Lower lobe of right lung (tissue), 2 donors: ENCODE results near the gene CCND1. TPM values are rescaled to one million over a fixed set of nuclear protein-coding genes. Genes with fewer than 3 reads are reported as not detected.

Experiments used
- ATAC-seq, 2 donors: fragments of 200-7000 bp; cut with Tn5 transposase; one replicate each; pipeline ENCODE4 v1.9.1; 2020 to 2022; ENCODE audit warnings: mild to moderate bottlenecking in 2 of 2, moderate library complexity in 2 of 2
- DNase-seq: peaks from one replicate; pipeline ENCODE4 v3.0.0-alpha.2; 2020
- H3K27ac ChIP-seq: fragments of 200-600 bp; one replicate; pipeline ENCODE4 v1.8.0; 2022
- H3K27me3 ChIP-seq: fragments of 200-600 bp; one replicate; pipeline ENCODE4 v1.8.0; 2022; ENCODE audit warnings: low read depth
- H3K36me3 ChIP-seq: fragments of 200-600 bp; one replicate; pipeline ENCODE4 v1.8.0; 2022; ENCODE audit warnings: mild to moderate bottlenecking
- H3K4me1 ChIP-seq: fragments of 200-600 bp; one replicate; pipeline ENCODE4 v1.8.0; 2022
- H3K4me3 ChIP-seq: fragments of 200-600 bp; one replicate; pipeline ENCODE4 v1.8.0; 2022; ENCODE audit warnings: mild to moderate bottlenecking
- H3K9me3 ChIP-seq: fragments of 200-600 bp; one replicate; pipeline ENCODE4 v1.8.0; 2022
- CTCF ChIP-seq: fragments of 200-600 bp; IDR thresholded peaks from one replicate; pipeline ENCODE4 v1.8.0; 2022; ENCODE audit warnings: antibody characterized with exemption, mild to moderate bottlenecking
- intact Hi-C: fragments of 100-400 bp; cut with DNase I; formaldehyde crosslinking; loops from one replicate; pipeline ENCODE4 v1.11.0; 2022
- total RNA-seq: library from RNA; stranded (reverse); fragmentation: NEBNext Ultra II Directional; extraction: Animal tissue kit (Norgen Biotek cat#: 25700); gene quantifications from one replicate; pipeline ENCODE4 v1.2.1, GENCODE V29; 2021
- donor health status: DM: no; HTN: yes; CAD: no; lungs with severe emphysema.

The CCND1 gene
- total RNA-seq, 1 donor from 2014 or later = 202 TPM

- no peak for ATAC-seq
- Histone ChIP-seq H3K36me3 (peaks cover 64% of the 10 kb centered on the region), H3K9me3 (no peaks in the 10 kb centered on the region), H3K27ac (no peak overlapping the region), H3K4me1 (peaks cover 8% of the 10 kb centered on the region), H3K4me3 (no peak overlapping the region), H3K27me3 (no peaks in the 10 kb centered on the region)
- DNase-seq = no peak
- intact Hi-C loops = loop anchor here (10.0 kb wide), 1 partner anchor 548 kb away; no protein-coding TSS in a partner anchor
- TF ChIP-seq CTCF = no peak
Observed at GRCh38 chr11:69652999-69653398, 12.0 kb downstream of the CCND1 start.

GRCh38 chr11:69653406-69653960 lies 12.5 kb downstream of the CCND1 start:
- ATAC-seq = no peak
- intact Hi-C loops = loop anchor here (10.0 kb wide), 1 partner anchor 549 kb away; no protein-coding TSS in a partner anchor
- TF ChIP-seq CTCF = no peak
- Histone ChIP-seq H3K9me3 (no peaks in the 10 kb centered on the region), H3K36me3 (peaks cover 59% of the 10 kb centered on the region), H3K27me3 (no peaks in the 10 kb centered on the region), H3K4me1 (peaks cover 8% of the 10 kb centered on the region), H3K27ac (no peak overlapping the region), H3K4me3 (no peak overlapping the region)
- DNase-seq = no peak

GRCh38 chr11:69654001-69654659 lies 13.2 kb downstream of the CCND1 start:
- Histone ChIP-seq H3K4me3 (no peak overlapping the region), H3K27me3 (no peaks in the 10 kb centered on the region), H3K4me1 (peaks cover 8% of the 10 kb centered on the region), H3K9me3 (no peaks in the 10 kb centered on the region), H3K27ac (no peak overlapping the region), H3K36me3 (peaks cover 53% of the 10 kb centered on the region)
- DNase-seq = no peak
- intact Hi-C loops = loop anchor here (10.0 kb wide), 1 partner anchor 549 kb away; no protein-coding TSS in a partner anchor
- no peak for TF ChIP-seq CTCF
- ATAC-seq = peak in 1 of 2 donors; percentile 9

GRCh38 chr11:69654660-69655478 lies 13.9 kb downstream of the CCND1 start:
- no peak for DNase-seq
- no peak overlapping the region for H3K27ac ChIP-seq
- H3K4me1 ChIP-seq = peaks cover 4% of the 10 kb centered on the region
- H3K9me3 ChIP-seq = no peaks in the 10 kb centered on the region
- H3K27me3 ChIP-seq = no peaks in the 10 kb centered on the region
- peaks cover 45% of the 10 kb centered on the region for H3K36me3 ChIP-seq
- H3K4me3 ChIP-seq = no peak overlapping the region
- TF ChIP-seq CTCF = no peak
- intact Hi-C loops = loop anchor here (10.0 kb wide), 1 partner anchor 550 kb away; no protein-coding TSS in a partner anchor
- peak; percentile 13 to 76 for ATAC-seq
